Hypothalamus (tissue), 51 donors: ENCODE data around the gene DDX28.
"Not testable (repeated sequence)": the region's sequence is repeated elsewhere in the genome, so short reads cannot be mapped to it uniquely, and the experiment has no call there.

ENCODE experiments used
- DNase-seq, 51 donors: peaks; one replicate each; lab custom pipeline; 2025; lab: John Stamatoyannopoulos, UW

DDX28 gene

GRCh38 chr16:68040506-68041288, 17.7 kb upstream of the DDX28 start:
- peak in 48 of 51 donors; percentile 8 to 84 (median 58) for DNase-seq

GRCh38 chr16:68037841-68038597, 15.0 kb upstream of the DDX28 start:
- DNase-seq, result no peak

- no peak for DNase-seq
Observed at GRCh38 chr16:68035227-68035626, 12.2 kb upstream of the DDX28 start.

GRCh38 chr16:68033101-68033500, 10.1 kb upstream of the DDX28 start:
- no peak for DNase-seq

GRCh38 chr16:68031951-68032350, 8.9 kb upstream of the DDX28 start:
- no peak for DNase-seq

GRCh38 chr16:68030108-68030507, 7.1 kb upstream of the DDX28 start:
- DNase-seq, result not testable (repeated sequence)

GRCh38 chr16:68028996-68029395, 6.0 kb upstream of the DDX28 start:
- DNase-seq, result no peak

- DNase-seq, result peak in 3 of 51 donors; percentile 23 to 46 (median 36)
Observed at GRCh38 chr16:68022278-68022727, 729 bp downstream of the DDX28 start.

- no peak for DNase-seq
Observed at GRCh38 chr16:68021490-68021889, 1.5 kb downstream of the DDX28 start.

GRCh38 chr16:68019167-68019680, 3.8 kb downstream of the DDX28 start:
- no peak for DNase-seq

GRCh38 chr16:68015681-68016080, 7.4 kb downstream of the DDX28 start, which contains the start of gene DPEP2NB:
Gene DPEP2NB (minus strand): TSS chr16:68015911. CDS start chr16:68015770, 141 bp downstream.
- no peak for DNase-seq

- DNase-seq, result no peak
Observed at GRCh38 chr16:68013440-68013839, 9.6 kb downstream of the DDX28 start.

GRCh38 chr16:68009872-68010271, 13.2 kb downstream of the DDX28 start:
- not testable (repeated sequence) for DNase-seq

GRCh38 chr16:68009157-68009735, 13.8 kb downstream of the DDX28 start:
- no peak for DNase-seq

GRCh38 chr16:68005786-68006286, 17.2 kb downstream of the DDX28 start:
- peak in 6 of 51 donors; percentile 4 to 29 (median 9) for DNase-seq

- DNase-seq, result no peak
Observed at GRCh38 chr16:68005211-68005610, 17.8 kb downstream of the DDX28 start.

GRCh38 chr16:68003031-68003430, 20.0 kb downstream of the DDX28 start:
- no peak for DNase-seq

GRCh38 chr16:68000450-68000849, 22.6 kb downstream of the DDX28 start:
- no peak for DNase-seq

GRCh38 chr16:67999985-68000384, 23.0 kb downstream of the DDX28 start:
- DNase-seq, result no peak

- peak in 6 of 51 donors; percentile 7 to 14 (median 8) for DNase-seq
Observed at GRCh38 chr16:67998779-67999688, 24.0 kb downstream of the DDX28 start, which contains the start of gene DPEP2. Gene DPEP2 (minus strand): TSS chr16:67999484. CDS start chr16:67993212, 6,272 bp downstream.
